Stimulated activated CD4-positive, alpha-beta T cell treated with anti-CD3 and anti-CD28 coated beads, TNF-alpha, amount 100 ng/mL, for 48 hours (primary cell): ENCODE results near the gene NGEF.
"Not testable (repeated sequence)": the region's sequence is repeated elsewhere in the genome, so short reads cannot be mapped to it uniquely, and the experiment has no call there.

ENCODE experiments used
- DNase-seq, 3 donors: peaks; one replicate each; pipeline ENCODE4 v3.0.0-alpha.2; 2020; ENCODE audit warnings: low read depth in 3 of 3

NGEF gene

GRCh38 chr2:232927032-232927792 is 85.8 kb downstream of the NGEF start:
- no peak for DNase-seq

GRCh38 chr2:232926431-232926939 is 86.6 kb downstream of the NGEF start:
- no peak for DNase-seq

GRCh38 chr2:232925821-232926156 is 87.3 kb downstream of the NGEF start:
- DNase-seq = no peak

- no peak for DNase-seq
These were observed 87.8 kb downstream of the NGEF start for GRCh38 chr2:232925153-232925820.

- DNase-seq = no peak
These were observed 88.6 kb downstream of the NGEF start for GRCh38 chr2:232924433-232924832.

GRCh38 chr2:232920760-232921159 is 92.3 kb downstream of the NGEF start:
- no peak for DNase-seq

GRCh38 chr2:232920055-232920454 is 93.0 kb downstream of the NGEF start:
- DNase-seq = no peak

- DNase-seq = no peak
These were observed 93.9 kb downstream of the NGEF start for GRCh38 chr2:232919141-232919540.

- DNase-seq = no peak
These were observed 99.2 kb downstream of the NGEF start for GRCh38 chr2:232913903-232914302.

GRCh38 chr2:232911712-232912277 is 101.3 kb downstream of the NGEF start:
- no peak for DNase-seq

- no peak for DNase-seq
These were observed 102.7 kb downstream of the NGEF start for GRCh38 chr2:232910376-232910775.

GRCh38 chr2:232908695-232909094 is 104.4 kb downstream of the NGEF start:
- DNase-seq = no peak

GRCh38 chr2:232907718-232908085 is 105.4 kb downstream of the NGEF start:
- not testable (repeated sequence) for DNase-seq

GRCh38 chr2:232906867-232907717 is 106.0 kb downstream of the NGEF start:
- DNase-seq = not testable (repeated sequence)

GRCh38 chr2:232903989-232904388 is 109.1 kb downstream of the NGEF start:
- DNase-seq = no peak

- DNase-seq = peak; percentile 27 to 63 (median 44)
These were observed 111.1 kb downstream of the NGEF start for GRCh38 chr2:232901736-232902578.

GRCh38 chr2:232900811-232901735 is 112.0 kb downstream of the NGEF start:
- no peak for DNase-seq

- no peak for DNase-seq
These were observed 114.2 kb downstream of the NGEF start for GRCh38 chr2:232898592-232899543.
